HG03196 (cell line): ENCODE data around the gene KLHDC4.
"Not testable (repeated sequence)": the region's sequence is repeated elsewhere in the genome, so short reads cannot be mapped to it uniquely, and the experiment has no call there.

Source experiments
- ATAC-seq: cut with Tn5 transposase; IDR thresholded peaks from one replicate; pipeline ENCODE4 v1.9.1; 2021; ENCODE audit not compliant: unreplicated experiment

Gene KLHDC4

DNA sequence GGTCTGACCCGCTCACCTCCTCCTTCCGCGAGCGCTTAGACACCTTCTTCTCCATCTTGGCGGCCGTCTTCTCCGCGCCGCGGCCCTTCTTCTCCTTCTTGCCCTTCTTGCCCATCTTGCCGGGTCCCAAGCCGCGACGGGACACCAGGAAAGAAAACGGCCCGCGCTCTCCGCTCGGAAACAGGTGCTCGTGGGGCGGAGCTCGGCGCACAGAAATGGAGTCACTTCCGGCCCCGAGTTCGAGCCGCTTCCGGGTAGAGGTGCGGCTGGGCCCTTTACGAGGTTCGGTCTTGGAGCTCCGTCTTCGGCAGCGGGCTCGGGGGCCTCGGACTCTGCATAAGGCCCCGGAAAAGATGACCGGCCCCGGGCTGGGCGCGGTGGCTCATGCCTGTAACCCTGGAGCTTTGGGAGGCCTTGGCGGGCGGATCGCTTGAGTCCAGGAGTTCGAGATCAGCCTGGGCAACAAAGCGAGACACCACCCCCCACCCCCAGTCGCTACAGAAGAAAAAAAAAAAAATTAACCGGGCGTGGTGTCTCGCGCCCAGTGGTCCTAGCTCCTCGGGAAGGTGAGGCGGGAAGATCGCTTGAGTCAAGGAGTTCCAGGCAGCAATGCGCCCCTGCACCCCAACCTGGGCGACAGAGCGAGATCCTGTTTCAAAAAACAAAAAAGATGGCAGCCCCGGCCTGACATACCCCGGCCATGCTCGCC, at the start of gene KLHDC4:
Gene KLHDC4 (minus strand): TSS at position 211 of the 709 bp plus-strand sequence. CDS start 96 bp downstream, at position 115.
- ATAC-seq = peak; percentile 66

DNA sequence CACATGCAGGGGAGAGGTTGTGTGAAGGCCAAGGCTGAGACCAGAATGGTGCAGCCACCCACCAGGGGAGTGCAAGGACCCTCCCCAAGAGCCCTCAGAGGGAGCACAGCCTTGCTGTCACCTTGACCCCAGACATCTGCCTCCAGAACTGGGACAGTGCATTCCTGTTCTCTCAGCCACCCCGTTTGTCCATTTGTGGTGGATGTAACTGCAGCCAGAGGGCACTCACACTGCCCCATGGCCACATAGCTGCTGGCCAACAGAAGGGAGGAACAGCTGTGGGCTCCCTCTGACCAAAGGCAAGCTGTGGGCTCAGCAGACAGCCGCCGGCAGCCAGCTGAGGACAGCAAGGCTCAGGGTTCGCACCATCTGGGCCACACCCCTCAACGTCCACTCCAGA, 49.8 kb upstream of the KLHDC4 start:
- ATAC-seq = no peak

DNA sequence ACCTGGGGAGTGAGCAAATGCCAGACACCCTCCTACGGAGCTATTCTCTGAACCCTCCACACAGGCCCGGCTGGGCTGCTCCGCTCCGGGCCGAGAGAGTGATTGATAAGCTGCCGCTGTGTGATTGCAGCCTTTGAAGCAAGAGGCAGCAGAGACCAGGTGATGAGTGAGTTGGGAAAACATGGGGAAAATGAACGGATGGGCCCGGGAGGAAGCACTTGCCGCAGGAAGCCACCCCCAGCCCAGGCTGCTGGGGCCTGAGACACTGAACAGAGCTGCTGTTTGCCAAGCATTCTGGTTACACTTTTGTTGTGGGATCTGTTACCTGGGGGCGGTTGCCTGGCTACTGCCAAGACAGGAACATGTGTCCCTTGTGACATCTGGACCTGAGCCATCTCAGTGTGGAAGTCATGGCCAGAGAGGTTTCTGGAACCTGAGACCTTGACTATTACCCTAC, 46.4 kb upstream of the KLHDC4 start:
- no peak for ATAC-seq

DNA sequence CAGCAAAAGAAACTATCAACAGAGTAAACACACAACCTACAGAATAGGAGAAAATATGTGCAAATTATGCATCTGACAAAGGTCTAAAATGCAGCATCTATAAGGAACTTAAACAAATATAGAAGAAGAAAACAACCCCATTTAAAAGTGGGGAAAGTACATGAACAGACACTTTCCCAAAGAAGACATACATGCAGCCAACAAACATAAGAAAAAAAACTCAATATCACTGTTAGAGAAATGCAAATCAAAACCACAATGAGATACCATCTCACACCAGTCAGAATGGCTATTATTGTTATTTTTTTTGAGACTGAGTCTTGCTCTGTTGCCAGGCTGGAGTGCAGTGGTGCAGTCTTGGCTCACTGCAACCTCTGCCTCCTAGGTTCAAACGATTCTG, 45.7 kb upstream of the KLHDC4 start:
- ATAC-seq = not testable (repeated sequence)

DNA sequence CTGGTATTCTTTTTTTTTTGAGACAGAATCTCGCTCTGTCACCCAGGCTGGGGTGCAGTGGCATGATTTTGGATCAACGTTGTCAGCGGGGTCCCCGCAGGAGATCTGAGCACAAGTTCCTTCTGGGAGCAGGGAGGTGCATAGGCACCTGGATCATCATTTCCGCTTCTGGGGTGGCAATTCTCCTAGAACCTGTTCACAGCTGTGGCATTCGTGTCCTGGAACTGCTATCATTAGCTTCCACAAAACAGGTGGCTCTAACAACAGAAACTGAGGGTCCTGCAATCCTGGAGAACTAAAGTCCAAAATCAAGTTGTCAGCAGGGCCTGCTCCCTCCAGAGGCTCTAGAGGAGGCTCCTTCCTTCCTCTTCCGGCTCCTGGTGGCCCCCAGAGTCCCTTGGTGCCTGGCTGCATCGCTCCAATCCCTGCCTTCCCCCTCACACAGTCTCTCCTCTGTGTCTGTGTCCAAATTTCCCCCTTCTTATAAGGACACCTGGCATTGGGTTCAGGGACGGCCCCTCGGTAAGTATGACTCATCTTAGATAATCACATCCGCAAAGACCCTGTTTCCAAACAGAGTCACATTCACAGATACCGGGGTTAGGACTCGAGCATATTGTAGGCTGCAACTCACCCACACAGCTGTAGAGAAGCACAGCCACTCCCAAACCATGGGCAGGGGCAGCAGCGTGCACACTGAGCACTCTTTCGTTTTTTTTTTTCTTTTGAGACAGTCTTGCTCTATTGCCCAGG, 43.5 kb upstream of the KLHDC4 start:
- peak; percentile 50 for ATAC-seq

DNA sequence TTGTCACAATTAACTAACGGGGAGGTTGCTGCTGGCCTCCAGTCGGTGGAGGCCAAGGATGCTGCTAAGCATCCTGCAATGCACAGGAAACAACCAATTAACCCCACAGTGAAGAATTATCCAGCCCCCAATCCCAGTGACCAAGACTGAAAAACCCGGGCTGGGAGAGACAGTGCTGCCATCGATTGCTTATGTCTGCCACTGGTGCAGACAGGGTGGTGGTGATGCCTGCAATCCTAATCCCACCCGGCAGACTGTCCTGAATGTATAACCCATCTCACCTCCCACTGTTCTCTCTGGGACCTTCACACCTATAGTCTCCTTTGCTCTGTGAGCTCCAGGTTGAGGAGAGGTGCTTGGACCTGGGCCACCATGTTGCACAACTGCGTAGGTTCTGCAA, 42.3 kb upstream of the KLHDC4 start:
- ATAC-seq = no peak

DNA sequence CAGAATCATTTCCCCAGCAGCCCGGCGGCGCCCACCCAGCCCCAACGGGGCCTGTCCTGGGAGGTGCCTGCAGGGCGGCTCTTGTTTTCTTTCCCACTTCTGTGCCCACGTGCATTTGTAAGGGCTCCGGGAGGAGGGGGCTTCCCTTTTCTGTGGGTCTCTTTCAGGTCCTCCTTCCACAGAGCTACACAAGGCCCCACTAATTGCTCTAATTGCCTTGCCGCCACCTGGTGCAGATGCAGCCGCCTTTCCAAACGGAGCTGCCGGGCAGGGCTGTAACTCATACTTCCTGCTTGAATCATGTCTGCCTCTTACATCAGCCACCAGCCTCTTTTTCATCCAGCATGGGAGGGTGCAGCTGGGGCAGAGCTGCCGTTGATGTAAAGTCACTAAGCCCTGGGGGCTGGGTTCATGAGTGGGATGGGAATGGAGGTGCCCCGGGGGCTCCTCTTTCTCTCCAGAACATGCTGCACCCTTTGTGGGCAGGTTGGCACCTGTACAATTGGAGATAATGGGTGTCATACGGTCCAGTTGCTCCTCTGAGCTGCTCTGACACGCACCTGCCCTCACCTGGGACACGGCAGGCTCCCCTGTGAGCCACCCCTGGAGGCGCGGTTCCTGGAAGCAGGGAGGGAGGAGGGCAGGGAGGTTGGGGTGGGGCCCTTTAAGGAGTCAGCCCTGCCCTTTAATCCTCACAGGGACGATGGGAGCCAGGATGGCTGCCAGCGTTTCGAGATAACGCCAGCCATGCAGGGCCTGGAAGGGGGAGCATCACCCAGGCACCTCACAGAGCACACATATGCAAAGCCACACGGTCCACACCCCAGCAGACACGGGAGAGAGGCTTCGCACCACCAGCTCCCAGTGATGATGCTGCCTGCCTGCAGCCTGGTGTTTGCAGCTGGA, 41.1 kb upstream of the KLHDC4 start:
- no peak for ATAC-seq

DNA sequence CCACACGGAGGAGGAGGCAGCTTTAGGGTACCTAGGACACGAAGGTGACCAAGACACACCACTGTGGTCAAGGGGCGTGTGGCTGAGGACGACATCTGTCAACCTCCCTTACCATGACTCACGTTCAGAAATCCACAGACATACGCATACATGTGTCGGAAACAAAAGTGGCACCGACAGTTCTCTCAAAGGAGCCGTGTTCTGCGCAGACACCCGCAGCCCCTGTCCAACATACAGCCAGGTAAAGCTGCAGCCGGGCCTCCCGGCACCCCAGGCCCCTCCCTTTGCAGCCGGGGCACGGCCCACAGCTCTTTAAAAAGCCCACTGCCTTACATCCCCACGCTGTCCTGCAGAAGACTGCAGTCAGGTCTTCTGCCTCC, 40.5 kb upstream of the KLHDC4 start:
- no peak for ATAC-seq

DNA sequence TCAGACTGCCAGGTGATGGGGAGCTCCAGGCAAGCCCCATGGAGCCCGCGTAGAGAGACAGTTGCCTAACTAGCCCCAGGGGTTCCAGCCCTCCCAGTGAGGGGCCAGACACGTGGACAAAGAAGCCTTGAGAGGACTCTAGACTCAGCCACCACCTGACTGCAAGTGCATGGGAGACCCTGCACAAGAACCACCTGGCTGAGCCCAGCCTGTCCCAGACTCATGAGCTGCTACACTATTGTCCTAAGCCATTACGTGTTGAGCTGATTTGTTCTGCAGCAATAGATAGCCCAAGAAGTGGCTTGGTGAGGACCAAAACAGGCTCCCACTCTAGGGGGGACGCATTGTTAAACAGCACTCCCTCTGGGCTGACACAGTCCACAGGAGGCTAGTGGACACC, 37.6 kb upstream of the KLHDC4 start:
- no peak for ATAC-seq

DNA sequence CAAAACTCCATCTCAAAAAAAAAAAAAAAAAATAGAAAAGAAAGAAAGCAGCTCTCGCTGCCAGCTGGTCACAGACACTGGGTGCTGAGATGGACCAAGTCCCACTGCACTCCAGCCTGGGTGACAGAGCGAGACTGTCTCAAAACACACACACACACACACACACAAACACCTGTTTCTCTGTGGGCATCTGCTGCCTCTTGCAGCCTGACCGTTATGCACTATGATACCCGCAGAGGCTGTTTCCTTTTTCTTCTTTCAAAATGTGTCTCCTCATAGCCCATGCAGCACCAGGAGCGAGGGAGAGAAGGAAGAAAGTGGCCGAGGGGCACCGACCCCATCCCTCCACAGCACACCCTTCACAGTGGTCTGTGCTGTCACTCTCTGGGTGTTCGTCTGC, 36.9 kb upstream of the KLHDC4 start:
- ATAC-seq = no peak

DNA sequence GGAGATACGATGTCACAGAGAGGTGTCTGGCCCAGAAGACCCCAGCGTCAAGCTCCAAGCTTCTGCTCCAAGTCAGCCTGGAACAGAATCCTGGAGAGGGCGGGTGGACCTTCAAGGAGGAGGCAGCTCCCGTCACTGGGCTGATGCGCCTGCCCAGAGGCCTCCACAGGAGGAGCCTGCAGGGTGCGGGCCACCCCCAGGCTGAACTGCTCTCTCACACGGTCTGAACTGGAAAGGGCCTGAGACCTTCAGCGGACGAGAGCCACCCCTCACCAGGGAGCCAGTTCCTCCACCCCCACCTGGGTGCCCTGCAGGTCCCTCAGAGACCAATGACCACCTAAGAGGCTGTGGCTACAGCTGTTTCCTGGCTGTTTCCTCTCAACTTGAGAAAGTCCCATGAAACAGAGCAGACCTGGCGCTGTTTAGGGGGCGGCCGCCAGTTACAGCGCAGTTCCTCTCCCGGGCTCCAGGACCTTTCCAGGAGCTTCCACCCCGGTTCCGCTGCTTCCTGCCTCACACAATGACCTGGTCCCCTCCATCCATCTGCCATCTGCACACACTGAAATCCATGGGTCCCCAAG, 36.0 kb upstream of the KLHDC4 start:
- ATAC-seq = no peak

DNA sequence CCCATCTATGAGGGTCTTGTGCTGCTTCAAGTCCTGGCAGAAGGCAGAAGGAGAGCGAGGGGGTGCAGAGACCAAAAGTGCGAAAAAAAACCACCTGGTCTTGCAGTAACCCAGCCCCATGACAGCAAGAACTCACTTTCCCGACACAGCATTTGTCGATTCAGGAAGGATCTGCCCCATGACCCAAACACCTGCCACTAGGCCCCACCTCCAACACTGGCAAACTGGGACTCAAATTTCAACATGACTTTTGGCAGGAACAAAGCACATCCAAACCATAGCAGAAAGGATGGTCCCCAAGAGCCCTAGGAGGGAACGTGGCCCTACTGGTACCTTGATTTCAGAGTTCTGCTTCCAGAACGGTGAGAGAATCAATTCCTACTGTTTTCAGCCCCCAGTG, 34.7 kb upstream of the KLHDC4 start:
- no peak for ATAC-seq

DNA sequence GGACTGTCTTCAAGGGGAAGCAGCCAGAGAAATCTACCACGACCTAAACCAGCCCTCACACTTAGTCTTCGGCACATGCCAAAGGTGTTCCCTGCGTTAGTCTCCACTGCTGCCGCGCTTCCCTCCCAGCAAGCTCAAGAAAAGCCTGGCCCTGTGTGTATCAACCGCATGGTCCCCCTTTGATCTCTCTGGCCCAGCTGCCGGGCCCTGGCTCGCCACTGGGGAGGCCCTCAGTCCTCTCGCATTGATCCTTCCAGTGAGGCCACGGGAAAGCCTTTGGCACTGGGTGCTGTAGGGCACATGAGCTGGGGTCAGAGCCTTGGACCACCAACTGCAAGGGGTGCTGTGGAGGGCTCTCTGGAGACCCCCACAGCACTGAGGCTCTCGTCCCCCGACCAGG, 29.6 kb upstream of the KLHDC4 start:
- ATAC-seq = no peak

DNA sequence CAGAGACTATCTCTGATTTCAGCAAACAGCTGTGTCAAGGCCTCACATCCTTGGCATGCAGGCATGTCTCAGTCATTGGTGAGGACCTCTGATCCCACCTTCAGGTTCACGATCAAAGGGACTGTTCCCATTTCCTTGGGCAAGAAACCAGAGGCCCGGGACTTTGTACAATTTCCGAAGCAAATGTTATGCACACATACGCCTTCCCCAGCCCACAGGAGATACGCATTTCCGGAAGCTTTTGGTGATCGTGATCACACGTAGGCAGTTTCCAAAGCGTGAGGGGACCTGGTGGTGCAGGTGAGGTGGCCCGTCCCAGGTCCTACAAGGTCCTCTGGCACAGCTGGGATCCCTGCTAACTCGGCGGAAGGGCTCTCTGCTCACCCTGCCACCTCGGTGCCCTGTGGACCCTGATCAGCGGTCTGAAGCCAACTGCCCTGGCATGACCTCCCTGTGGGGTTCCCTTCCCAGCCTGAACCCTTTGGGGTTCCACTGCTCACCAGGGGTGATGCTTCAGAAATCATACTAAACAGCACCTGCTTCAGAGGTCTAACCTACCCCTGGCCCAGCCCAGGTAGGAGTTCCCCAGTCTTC, 28.8 kb upstream of the KLHDC4 start:
- ATAC-seq = no peak

DNA sequence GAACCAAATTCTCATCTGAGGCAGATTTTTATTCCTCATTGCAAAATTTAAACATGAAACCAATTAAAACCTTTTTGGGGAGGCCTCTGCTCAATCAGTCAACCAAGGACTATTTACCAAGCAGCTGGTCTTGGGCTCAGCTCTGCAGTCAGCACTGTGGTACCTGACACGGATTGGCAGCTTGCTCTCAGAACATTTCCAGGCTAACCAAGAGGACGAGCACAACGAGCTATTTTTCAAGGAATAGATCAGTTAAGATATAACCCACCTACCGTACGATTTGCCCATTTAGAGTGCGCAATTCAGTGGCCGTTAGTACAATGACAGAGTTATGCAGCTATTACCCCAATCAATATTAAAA, 26.4 kb upstream of the KLHDC4 start:
- ATAC-seq = no peak

DNA sequence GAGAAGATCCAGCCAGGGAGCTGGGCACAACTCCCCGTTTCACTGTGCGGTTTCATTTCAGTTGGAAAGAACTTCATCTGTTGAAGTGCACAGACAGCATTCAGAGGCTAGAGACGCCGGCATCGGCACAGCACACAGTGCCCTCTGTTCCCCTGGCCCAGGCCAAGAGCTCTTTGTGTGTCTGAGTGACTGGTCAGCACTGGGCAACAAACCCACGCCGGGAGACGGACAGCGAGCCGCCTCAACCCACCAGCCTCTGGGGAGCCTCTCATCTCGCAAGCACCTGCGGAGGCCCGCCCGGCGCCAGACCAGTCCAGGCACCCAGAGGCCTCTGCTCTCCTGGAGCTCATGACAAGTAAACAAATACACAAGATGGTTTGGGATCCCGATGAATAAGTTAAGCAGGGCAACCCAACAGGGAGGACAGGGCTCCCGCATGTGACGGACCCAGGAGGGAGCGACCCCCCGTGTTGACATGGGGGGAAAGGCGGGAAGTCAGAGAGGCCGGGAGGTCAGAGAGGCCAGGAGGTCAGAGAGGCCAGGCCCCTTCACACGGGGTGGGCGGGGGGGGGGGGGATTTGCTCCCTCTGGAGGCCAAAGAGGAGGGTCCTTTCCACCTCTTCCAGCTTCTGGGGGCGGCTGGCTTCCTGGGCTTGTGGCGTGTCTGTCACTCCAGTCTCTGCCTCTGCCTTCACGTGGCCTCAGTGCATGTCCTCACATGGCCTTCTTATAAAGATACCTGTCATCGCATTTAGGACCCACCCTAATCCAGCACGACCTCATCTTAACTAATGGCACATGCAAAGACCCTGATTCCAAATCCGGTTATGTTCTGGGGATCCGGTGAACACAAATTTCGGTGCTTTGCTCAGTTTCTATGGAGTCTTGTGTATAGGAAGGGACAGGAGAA, 25.8 kb upstream of the KLHDC4 start:
- ATAC-seq = no peak

DNA sequence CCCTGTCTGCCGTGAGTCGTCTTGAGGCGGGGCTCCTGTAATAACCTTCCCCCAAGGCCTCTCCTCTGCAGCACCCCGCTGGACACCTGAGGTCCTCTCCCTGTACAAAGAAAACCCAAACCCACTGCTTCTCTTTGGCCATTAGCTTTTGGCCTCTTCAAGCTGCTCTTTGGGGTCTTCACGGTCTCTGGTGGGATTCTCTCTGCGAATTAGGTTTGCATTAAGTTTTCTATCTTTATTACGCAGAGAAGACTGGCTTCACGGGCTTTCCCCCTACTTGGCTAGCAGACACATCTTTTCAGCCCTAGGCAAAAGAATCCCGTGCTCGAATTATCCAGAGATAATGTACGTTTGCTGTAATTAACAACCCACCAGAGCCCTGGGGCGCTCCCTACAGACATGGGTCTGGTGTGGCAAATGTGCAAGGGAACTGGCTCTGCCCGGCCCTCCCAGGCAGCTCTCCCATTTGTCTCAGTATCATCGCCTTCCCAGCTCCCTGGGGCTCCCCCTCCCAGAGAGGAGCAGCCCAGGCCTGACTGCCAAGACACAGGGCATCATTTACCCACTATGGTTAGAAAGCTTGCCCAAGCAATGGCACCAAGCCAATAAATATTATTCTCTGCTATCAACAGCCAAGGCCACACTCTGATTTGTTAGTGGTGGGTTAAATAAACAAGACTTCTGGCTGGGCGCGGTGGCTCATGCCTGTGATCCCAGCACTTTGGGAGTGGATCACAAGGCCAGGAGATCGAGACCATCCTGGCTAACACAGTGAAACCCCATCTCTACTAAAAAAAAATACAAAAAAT, 24.7 kb upstream of the KLHDC4 start:
- no peak for ATAC-seq

DNA sequence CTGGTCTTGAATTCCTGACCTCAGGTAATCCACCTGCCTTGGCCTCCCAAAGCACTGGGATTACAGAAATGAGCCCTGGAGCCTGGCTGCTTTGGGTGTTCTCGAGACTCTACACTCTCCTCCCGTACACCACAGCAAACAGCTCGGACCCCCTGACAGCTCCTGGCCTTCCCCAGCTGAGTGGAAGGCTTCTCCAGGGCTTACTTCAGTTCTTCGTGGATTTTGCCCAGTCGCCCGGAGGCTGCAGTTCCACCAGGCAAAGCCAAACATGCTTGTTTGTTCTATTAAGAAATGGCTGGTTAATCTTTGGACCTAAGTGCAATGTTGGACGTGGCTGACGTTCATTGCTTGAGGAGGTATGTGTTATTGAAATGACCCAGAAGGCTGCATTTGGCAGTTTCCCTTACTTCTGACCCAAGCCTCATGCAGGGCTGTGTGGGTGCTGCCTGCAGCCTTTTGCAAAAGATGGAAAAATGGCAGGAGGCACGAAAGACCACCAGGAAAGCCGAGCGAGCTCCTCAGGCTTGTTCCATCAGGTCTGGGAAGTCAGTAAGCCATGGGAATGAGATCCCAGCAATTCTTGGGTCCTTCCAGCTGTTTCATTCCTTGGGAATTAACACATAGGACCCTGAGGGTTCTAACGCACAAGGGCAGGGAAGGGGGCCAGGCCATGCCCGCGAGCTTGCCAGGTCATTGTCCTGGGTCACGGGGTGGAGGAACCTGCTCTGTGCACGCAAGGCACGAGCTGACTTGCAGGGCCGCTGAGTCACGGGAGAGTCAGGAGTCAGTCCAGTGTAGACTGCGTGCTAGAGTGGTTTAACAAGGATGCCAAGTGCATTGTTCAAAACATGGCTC, 23.9 kb upstream of the KLHDC4 start:
- no peak for ATAC-seq
